GM20431 (cell line): Measurements from ENCODE around the gene TMIE.

Experiments used
- in situ Hi-C: fragments of 300-500 bp; cut with MseI, MboI; formaldehyde crosslinking; loops from one replicate; pipeline ENCODE4 v1.15.0; 2020; ENCODE audit warnings: low sequenced_read_pairs; ENCODE audit not compliant: unreplicated experiment

TMIE gene, protein sequence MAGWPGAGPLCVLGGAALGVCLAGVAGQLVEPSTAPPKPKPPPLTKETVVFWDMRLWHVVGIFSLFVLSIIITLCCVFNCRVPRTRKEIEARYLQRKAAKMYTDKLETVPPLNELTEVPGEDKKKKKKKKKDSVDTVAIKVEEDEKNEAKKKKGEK

GRCh38 chr3:46701181-46701939 is at the start of gene TMIE:
TMIE (plus strand) TSS chr3:46701392; CDS start chr3:46701488, 96 bp downstream.
- in situ Hi-C loops = loop anchor here (10.0 to 25.0 kb wide), 2 partner anchors 193 to 636 kb away; no protein-coding TSS in a partner anchor

DNA sequence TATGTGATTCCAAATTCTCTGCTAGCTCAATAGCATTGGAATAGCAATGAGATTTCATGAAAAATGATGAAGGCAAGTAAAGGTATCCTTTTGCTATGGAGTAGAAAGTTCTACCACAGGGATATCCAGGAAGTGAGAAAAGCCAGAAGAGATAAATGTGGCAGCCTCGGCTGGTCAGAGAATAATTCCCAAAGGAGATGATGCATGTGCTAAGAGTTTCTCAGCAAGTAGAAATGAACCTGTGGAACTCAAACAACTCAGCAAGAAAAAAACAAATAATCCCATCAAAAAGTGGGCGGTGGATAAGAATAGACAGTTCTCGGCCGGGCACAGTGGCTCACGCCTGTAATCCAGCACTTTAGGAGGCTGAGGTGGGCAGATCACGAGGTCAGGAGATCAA is 45.9 kb upstream of the TMIE start:
- in situ Hi-C loops = no loop called here

- in situ Hi-C loops = no loop called here
Measured at GRCh38 chr3:46656778-46657556, 44.2 kb upstream of the TMIE start.

DNA sequence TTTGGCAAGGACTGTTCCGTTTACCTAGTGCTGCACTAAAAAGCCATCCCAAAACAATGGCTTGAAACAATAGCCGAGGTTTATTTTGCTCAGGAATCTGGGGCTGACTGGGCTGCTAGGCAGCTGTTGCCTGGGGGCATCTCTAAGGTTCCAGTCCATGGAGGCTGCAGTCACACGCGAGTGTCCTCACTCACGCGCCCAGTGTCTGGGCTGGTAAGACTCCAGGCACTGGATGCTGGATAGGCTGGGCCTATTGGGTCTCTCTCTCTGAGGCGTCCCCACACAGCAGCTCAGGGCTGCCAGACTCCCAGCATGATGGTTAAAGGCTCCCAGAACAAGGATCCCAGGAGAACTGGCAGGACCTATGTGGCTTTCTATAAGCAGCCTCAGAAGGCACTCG is 41.9 kb upstream of the TMIE start:
- in situ Hi-C loops = no loop called here

DNA sequence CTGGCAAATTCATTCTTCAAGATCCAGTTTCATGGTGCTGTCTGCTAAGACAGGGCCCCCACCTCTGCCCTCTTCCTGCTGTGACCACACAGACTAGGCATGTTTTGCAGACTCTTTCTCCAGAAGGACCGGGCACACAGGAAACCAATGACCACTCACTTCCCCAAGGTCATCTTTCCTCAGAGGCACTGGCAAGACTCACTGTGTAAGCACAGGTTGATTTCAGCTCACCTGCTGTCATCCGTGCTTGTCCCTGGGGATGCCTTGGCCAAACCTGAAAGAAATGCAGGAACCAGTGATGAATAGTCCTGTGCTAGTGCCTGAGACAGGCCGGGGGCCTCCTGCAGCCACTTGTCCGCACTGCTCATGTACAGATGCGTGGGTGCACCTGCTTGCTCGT is 41.2 kb upstream of the TMIE start:
- in situ Hi-C loops = no loop called here

- in situ Hi-C loops = no loop called here
Measured at GRCh38 chr3:46660543-46661523, 40.4 kb upstream of the TMIE start.

DNA sequence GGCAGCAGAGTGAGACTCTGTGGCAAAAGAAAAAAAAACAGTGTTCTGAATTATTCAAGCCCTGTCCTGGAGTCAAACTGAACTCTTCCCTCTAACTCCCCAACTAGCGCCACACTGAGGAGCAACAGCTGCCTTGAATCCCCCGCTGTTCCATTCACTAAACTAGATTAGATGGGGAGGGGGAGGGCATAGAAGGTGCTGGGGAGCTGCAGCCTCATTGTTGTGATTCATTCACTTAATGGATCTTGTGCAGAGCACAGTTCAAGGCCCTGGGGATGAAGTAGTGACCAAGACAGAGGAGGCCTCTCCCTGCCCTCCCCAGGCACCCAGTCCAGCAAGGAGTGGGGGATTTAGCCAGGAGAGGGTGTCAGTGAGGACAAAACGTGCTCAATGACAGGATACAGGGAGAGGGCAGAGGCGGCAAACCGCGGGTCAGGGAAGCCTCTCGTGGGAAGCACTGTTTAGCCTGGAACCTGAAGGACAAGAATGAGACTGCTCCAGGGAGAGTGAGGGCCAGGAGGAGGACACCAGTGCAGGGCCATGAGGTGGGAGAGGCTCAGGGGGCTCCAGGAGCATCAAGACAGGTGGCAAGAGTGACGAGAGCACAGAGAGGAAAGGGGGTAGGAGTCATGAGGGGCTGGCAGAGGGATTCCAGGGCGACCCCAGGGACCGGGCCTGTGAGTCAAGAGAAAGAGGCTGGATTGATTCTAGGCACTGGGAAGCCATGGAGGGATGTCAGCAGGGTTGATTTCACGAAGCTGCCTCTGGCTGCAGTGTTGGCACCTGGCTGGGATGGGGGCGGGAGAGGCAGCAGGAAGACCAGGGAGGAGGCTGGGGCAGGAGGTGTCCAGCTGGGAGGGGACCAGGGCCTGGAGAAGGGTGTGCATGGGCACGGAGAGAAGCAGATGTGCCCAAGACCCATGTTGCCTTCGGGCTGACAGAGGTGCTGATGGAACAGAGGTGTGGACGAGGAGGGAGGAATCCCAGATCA is 39.1 kb upstream of the TMIE start:
- in situ Hi-C loops = no loop called here

DNA sequence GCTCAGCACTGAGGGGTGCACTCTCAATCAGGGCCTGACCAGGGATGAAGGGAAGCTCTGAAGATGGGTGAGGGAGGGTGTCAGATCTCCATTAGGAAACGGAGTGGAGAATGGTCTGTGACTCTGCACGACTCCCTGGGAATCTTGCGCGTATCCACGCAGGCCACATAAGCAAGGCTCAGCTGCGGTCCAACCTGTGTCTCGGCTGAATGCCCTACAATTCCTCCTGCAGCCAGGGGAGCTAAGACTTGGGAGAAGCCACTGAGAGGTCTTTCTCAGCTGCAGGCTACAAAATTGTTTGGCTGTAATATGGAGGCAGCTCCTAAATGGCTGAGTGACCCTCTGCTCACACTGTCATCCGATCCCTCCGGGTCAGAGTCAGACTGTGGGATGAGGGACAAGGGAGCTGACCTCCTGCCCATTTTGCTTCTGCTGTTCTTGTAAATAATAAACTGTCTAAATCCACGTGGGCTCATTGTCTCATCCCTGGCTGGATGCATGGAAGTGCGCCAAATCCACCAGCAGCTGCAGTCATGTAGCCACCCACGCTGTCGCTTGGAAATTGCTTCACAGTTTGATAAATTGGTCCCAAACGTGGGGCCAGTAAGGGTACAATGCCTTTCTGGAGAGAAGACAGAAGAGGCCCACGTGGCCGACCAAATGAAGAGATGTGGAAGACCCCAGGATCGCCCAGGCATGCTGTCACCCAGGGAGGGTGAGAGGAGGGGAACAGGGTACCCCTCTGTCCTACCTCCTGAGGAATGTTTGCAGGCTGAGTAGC is 38.2 kb upstream of the TMIE start:
- in situ Hi-C loops = no loop called here

- in situ Hi-C loops = no loop called here
Measured at GRCh38 chr3:46663591-46664135, 37.5 kb upstream of the TMIE start.

DNA sequence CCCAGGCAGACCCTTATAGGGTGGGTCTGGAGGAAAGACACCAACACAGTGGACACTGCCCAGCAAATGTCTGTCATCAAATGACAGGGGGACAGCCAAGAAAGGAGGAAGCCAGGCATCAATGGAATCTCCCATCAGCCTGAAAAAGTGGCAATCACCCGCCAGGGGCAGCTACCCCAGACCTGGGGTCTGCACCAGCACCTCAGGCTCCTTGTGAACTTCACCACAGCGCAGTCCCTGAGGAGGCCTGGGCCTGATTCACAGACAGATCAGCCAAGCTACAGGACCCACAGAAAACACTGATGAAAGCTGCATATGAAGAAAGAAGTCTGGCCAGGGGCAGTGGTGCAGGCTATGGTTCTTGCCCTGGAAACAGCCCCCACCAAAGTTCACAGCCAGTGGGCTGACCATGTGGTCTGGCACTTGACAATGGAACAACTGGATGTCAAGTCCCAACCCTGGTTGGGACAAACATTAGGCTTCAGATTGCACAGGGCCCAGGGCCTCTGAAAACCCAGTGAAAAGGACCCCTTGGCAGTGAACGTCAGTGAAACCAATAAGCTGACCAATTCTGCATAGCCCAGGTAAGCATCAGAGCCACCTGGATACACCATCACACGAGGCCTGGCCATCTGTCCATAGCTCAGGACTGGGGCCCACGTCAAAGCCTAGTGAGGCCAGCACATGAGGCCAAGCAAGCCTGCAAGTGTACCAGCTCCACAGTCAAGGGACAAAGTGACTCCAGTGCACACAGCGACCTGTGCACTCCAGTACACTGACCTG is 36.8 kb upstream of the TMIE start:
- in situ Hi-C loops = no loop called here

DNA sequence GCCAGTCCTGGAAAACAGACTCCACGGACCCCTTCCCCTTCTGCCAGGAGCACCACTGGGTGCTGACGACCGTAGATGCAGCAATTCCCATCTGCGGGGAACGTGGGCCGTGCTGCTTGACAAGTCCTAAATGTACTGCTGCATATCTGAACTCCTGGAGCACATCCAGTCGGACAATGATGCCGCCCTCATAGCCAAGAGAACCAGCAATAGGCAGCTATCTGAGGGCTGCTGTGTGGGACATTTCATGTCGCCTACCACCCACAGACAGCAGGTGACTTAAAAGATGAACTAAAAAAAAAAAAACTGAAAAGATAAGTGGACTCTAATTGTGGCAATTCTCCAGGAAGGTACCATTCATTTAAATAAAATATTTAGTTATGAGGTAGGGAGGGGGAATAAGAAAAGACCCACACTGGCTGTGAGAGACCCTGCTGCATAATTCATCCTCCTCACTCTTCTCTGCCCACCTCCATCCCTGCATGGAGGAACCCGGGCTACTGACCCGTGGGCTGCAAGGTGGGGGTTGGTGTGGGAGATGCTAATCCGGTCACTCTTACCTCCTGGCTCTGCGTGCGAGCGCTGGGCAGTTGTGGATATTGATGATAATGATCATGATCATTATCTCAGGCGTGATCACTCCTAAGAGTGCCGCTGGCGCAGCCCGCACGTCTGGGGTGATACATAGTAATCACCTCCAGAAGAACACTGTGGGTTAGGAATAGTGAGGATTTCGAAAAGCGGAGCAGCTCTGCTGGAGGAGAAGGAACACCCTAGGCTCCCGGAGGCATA is 36.0 kb upstream of the TMIE start:
- in situ Hi-C loops = no loop called here

DNA sequence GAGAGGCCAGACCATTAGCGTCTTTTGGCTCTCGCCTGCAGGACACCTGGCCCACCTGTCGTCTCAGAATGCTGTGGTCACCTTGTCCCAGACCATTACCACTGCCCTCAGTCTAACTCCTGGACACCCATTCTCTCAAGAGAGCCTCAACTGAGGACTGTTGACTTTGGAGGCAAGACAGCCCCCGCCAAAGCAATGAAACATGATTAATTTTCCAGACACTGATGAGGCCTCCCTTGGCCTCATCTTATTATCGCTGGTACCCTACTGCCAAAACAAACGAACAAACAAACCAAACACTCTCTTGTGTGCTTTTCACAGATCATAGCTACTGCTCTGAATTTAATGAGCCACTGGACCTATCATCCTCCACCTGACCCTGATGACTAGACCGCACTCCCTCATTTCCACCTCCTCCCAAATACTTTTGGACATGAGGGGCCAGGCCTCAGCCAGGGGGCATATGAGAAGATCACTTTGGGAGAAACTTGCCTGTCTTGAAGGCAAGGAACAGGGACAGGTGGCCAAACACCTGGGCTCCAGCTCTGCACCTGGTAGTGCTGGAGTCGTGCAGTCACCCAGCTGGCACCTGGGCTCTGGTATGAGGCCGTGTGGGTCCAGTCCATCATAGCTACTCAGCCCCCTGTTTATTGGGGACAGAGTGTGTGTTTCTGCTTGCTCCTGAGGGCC is 35.3 kb upstream of the TMIE start:
- in situ Hi-C loops = no loop called here

- in situ Hi-C loops = no loop called here
Measured at GRCh38 chr3:46666453-46666845, 34.7 kb upstream of the TMIE start.

- in situ Hi-C loops = no loop called here
Measured at GRCh38 chr3:46667061-46667621, 34.1 kb upstream of the TMIE start.

DNA sequence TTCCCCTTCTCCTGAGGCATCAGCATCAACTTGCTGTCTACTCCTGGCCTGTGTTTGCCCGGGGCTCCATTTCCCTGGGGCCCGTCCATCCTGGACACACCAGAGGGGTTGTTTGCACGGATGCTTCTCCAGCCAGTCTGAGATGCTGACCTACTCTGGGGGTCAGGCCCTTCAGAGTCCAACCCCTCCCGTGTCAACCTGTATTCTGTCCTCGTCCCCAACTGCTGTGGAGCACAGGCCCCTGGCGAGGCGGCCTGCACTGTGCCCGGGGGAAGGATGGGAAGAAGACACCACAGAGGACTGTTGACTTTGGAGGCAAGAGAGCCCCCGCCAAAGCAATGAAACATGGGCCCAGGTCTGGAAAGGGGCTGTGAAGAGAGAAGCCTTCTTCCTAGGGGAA is 33.5 kb upstream of the TMIE start:
- in situ Hi-C loops = no loop called here
